Measurements from ENCODE around the gene NKG7.

Gene NKG7

DNA sequence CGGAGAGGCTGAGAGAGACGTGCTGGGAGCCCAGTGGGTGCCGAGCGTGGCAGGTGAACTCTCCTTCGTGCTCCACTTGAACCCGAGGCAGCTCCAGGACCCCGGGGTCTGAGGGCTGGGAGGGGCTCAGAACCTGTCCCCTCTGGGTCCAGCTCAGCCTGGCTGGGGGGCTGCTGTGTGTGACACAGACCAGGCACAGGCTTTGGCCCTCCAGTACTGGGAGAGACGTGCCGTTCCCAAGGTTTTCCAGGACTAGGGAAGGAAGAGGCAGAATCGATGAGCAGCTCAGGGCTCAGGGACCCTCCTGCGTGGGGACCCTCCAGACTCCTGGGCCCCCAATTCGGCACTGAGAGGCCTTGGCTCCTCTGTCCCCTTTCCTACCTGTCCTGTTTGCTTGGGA lies 42.7 kb upstream of the NKG7 start:
- TF ChIP-seq, protein P1, sequence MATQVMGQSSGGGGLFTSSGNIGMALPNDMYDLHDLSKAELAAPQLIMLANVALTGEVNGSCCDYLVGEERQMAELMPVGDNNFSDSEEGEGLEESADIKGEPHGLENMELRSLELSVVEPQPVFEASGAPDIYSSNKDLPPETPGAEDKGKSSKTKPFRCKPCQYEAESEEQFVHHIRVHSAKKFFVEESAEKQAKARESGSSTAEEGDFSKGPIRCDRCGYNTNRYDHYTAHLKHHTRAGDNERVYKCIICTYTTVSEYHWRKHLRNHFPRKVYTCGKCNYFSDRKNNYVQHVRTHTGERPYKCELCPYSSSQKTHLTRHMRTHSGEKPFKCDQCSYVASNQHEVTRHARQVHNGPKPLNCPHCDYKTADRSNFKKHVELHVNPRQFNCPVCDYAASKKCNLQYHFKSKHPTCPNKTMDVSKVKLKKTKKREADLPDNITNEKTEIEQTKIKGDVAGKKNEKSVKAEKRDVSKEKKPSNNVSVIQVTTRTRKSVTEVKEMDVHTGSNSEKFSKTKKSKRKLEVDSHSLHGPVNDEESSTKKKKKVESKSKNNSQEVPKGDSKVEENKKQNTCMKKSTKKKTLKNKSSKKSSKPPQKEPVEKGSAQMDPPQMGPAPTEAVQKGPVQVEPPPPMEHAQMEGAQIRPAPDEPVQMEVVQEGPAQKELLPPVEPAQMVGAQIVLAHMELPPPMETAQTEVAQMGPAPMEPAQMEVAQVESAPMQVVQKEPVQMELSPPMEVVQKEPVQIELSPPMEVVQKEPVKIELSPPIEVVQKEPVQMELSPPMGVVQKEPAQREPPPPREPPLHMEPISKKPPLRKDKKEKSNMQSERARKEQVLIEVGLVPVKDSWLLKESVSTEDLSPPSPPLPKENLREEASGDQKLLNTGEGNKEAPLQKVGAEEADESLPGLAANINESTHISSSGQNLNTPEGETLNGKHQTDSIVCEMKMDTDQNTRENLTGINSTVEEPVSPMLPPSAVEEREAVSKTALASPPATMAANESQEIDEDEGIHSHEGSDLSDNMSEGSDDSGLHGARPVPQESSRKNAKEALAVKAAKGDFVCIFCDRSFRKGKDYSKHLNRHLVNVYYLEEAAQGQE (IDR thresholded peaks at IDR 0.05; ENCODE audit: insufficient replicate concordance, low read depth) = no peak
- TF ChIP-seq POLR2AphosphoS5 (IDR thresholded peaks at IDR 0.05; ENCODE audit: low read depth) (no peak), SPI1 (IDR thresholded peaks at IDR 0.05; ENCODE audit: borderline replicate concordance, low read depth) (no peak), GABPA (IDR thresholded peaks at IDR 0.05; ENCODE audit: low read depth) (no peak)
- TF ChIP-seq, protein P2, sequence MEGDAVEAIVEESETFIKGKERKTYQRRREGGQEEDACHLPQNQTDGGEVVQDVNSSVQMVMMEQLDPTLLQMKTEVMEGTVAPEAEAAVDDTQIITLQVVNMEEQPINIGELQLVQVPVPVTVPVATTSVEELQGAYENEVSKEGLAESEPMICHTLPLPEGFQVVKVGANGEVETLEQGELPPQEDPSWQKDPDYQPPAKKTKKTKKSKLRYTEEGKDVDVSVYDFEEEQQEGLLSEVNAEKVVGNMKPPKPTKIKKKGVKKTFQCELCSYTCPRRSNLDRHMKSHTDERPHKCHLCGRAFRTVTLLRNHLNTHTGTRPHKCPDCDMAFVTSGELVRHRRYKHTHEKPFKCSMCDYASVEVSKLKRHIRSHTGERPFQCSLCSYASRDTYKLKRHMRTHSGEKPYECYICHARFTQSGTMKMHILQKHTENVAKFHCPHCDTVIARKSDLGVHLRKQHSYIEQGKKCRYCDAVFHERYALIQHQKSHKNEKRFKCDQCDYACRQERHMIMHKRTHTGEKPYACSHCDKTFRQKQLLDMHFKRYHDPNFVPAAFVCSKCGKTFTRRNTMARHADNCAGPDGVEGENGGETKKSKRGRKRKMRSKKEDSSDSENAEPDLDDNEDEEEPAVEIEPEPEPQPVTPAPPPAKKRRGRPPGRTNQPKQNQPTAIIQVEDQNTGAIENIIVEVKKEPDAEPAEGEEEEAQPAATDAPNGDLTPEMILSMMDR (IDR thresholded peaks at IDR 0.05; ENCODE audit: insufficient read depth, low read length) = no peak
- no peaks in the 10 kb centered on the region for H3K27me3 ChIP-seq (ENCODE audit: insufficient read depth, poor library complexity, severe bottlenecking)
- H3K4me3 ChIP-seq (replicated peaks; ENCODE audit: insufficient read depth, low read length) = no peak overlapping the region
- H3K27ac ChIP-seq (replicated peaks) = no peak overlapping the region
- no peak for DNase-seq (ENCODE audit: low read depth in 1 of 2, low spot score in 1 of 2)

DNA sequence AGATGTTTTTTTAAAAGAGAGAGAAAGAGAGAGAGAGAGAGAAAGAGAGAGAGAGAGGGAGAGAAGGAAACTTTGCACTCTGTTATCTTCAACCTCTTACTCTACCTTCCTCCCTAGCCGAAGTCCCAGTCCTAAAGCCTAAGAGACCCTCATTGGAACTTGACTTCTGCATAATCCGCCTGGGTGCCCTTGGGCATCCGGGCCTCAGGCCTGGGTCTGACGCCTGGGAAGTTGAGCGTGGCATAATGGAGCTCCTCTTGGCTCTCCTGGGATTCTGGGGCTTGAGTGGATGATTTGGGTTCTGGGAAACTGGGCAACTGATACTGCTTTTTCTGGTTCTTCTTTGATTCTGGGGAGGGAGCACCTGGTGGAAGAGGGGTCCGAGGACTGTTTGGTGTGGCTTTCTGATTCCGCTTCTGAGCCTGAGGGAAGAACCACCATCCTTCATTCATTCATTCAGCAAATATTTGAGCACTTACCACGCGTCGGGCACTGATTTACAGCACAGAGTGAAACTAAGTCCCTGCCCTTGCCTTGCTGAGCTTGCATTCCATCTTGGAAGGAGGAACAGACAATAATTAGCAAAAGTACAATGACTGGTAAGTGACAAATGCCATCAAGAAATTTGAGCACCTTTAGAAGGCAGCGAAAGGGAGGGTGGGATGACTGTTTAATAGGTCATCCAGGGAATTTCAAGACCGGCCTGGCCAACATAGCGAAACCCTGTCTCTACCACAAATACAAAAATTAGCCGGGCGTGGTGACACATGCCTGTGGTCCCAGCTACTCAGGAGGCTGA lies 38.7 kb upstream of the NKG7 start:
- no peak for TF ChIP-seq POLR2AphosphoS5 (IDR thresholded peaks at IDR 0.05; ENCODE audit: low read depth)
- TF ChIP-seq SPI1 (IDR thresholded peaks at IDR 0.05; ENCODE audit: borderline replicate concordance, low read depth) = no peak
- TF ChIP-seq GABPA (IDR thresholded peaks at IDR 0.05; ENCODE audit: low read depth) = no peak
- TF ChIP-seq, protein P2 (IDR thresholded peaks at IDR 0.05; ENCODE audit: insufficient read depth, low read length) = no peak
- TF ChIP-seq, protein P1 (IDR thresholded peaks at IDR 0.05; ENCODE audit: insufficient replicate concordance, low read depth) = no peak
- DNase-seq (ENCODE audit: low read depth in 1 of 2, low spot score in 1 of 2) = no peak
- H3K4me3 ChIP-seq (replicated peaks; ENCODE audit: insufficient read depth, low read length) = no peak overlapping the region
- no peak overlapping the region for H3K27ac ChIP-seq (replicated peaks)
- H3K27me3 ChIP-seq (ENCODE audit: insufficient read depth, poor library complexity, severe bottlenecking) = no peaks in the 10 kb centered on the region

DNA sequence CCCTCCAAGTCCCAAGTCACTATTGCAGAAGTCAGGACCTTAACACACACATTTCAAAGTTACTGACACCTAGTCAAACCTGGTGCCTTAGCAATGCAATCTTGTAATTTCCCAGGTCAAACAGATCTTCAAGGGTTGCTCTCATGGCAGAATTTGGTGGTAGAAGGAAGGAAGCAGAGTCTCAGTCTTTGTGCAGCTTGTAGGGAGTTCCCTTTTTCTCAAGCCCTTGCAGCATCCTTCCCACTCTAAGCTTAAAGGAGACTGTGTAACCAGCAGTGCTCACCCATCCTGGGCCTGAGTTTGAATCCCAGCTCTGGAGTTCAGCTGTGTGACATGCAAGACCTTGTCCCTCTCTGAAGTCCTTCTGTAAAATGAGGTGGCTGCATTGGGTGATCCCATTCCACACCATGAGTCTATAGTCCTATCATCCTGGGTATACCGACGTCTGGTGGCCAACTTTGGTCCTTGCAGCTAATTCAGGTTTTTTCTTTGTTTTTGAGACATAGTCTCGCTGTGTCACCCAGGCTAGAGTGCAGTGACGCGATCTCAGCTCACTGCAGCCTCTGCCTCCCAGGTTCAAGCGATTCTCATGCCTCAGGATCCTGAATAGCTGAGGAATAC lies 35.2 kb upstream of the NKG7 start:
- TF ChIP-seq, protein P2 (IDR thresholded peaks at IDR 0.05; ENCODE audit: insufficient read depth, low read length) = peak; percentile 53
- TF ChIP-seq SPI1 (IDR thresholded peaks at IDR 0.05; ENCODE audit: borderline replicate concordance, low read depth) (peak; percentile 98), POLR2AphosphoS5 (IDR thresholded peaks at IDR 0.05; ENCODE audit: low read depth) (no peak; the same call in 1 of the 2 replicates)
- Histone ChIP-seq H3K4me3 (replicated peaks; ENCODE audit: insufficient read depth, low read length) (no peak overlapping the region), H3K27ac (replicated peaks) (peak overlapping the region; percentile 75), H3K27me3 (ENCODE audit: insufficient read depth, poor library complexity, severe bottlenecking) (no peaks in the 10 kb centered on the region)
- DNase-seq (ENCODE audit: low read depth in 1 of 2, low spot score in 1 of 2) = peak; percentile 66 to 90

Measured in HL-60 (cell line).